IMR-90 (cell line): ENCODE results near the gene SMTN. TPM values are rescaled to one million over a fixed set of nuclear protein-coding genes. Genes with fewer than 3 reads are reported as not detected.

ENCODE experiments used
- ATAC-seq: fragments of 200-7000 bp; cut with Tn5 transposase; 2 replicates; pipeline ENCODE4 v1.9.1; 2020; ENCODE audit warnings: low read depth, mild to moderate bottlenecking, moderate library complexity
- BruUV-seq: library from RNA; stranded (reverse); fragments of 400-500 nt; replicated peaks from 2 replicates; lab custom pipeline; 2021; lab: Mats Ljungman, UMichigan
- CTCF ChIA-PET: fragments of 300-600 bp; formaldehyde crosslinking; extraction: SDS; loops from one replicate; lab custom pipeline; 2021; ENCODE audit warnings: antibody characterized with exemption; lab: Yijun Ruan, JAX
- POLR2A ChIA-PET: fragments of 300-600 bp; sonication (Branson Sonifier 250); formaldehyde crosslinking; loops from one replicate; lab custom pipeline; 2022; ENCODE audit warnings: antibody characterized with exemption; ENCODE audit not compliant: unreplicated experiment; lab: Charles Lee
- DNase-seq: peaks from one replicate; pipeline ENCODE4 v3.0.0; 2013
- H2AFZ ChIP-seq: replicated peaks from 2 replicates; pipeline ENCODE3; 2013; ENCODE audit warnings: low read length, mild to moderate bottlenecking; ENCODE audit not compliant: poor library complexity
- H2AK5ac ChIP-seq: 2 replicates; pipeline ENCODE4 v1.6.1; 2013; ENCODE audit warnings: low read depth, low read length, inconsistent platforms
- H2AK9ac ChIP-seq: replicated peaks from 2 replicates; pipeline ENCODE3; 2013; ENCODE audit warnings: mild to moderate bottlenecking, low read depth, low read length, moderate library complexity; ENCODE audit not compliant: poor library complexity
- H2BK120ac ChIP-seq: 2 replicates; pipeline ENCODE4 v1.6.1; 2013; ENCODE audit warnings: low read depth, low read length, inconsistent platforms
- H2BK15ac ChIP-seq: 3 replicates; pipeline ENCODE4 v1.6.1; 2013; ENCODE audit warnings: low read depth, low read length, inconsistent platforms
- H2BK20ac ChIP-seq: 2 replicates; pipeline ENCODE4 v1.6.1; 2013; ENCODE audit warnings: low read depth, mild to moderate bottlenecking, inconsistent platforms, low read length, moderate library complexity
- H2BK5ac ChIP-seq: 2 replicates; pipeline ENCODE4 v1.6.1; 2013; ENCODE audit warnings: mild to moderate bottlenecking, low read depth, low read length, inconsistent platforms; ENCODE audit not compliant: poor library complexity, severe bottlenecking
- H3K14ac ChIP-seq: replicated peaks from 2 replicates; pipeline ENCODE4 v1.6.1; 2013; ENCODE audit warnings: low read depth, low read length, inconsistent platforms
- H3K18ac ChIP-seq: 2 replicates; pipeline ENCODE4 v1.6.1; 2013; ENCODE audit warnings: low read depth, low read length, control low read depth
- H3K23ac ChIP-seq: 2 replicates; pipeline ENCODE4 v1.6.1; 2013; ENCODE audit warnings: low read depth, low read length, inconsistent platforms
- H3K27ac ChIP-seq: 2 replicates; pipeline ENCODE4 v1.5.1; 2013; ENCODE audit warnings: mild to moderate bottlenecking, control low read depth, low read length; ENCODE audit not compliant: insufficient read depth
- H3K27me3 ChIP-seq: 2 replicates; pipeline ENCODE4 v1.6.1; 2013; ENCODE audit warnings: low read length; ENCODE audit not compliant: control insufficient read depth, insufficient read depth
- H3K36me3 ChIP-seq: 2 replicates; pipeline ENCODE4 v1.6.1; 2013; ENCODE audit warnings: low read length, mixed read lengths; ENCODE audit not compliant: control insufficient read depth, insufficient read depth
- H3K4ac ChIP-seq: 2 replicates; pipeline ENCODE4 v1.6.1; 2013; ENCODE audit warnings: low read depth, low read length, inconsistent platforms
- H3K4me1 ChIP-seq: 2 replicates; pipeline ENCODE4 v1.6.1; 2013; ENCODE audit warnings: low read length, mixed read lengths; ENCODE audit not compliant: control insufficient read depth, insufficient read depth
- H3K4me2 ChIP-seq: 2 replicates; pipeline ENCODE4 v1.6.1; 2013; ENCODE audit warnings: low read depth, mild to moderate bottlenecking, control low read depth, low read length, moderate library complexity
- H3K4me3 ChIP-seq: 2 replicates; pipeline ENCODE4 v1.5.1; 2013; ENCODE audit warnings: low read depth, mild to moderate bottlenecking, control low read depth, low read length, moderate library complexity; ENCODE audit not compliant: insufficient read depth
- H3K56ac ChIP-seq: 2 replicates; pipeline ENCODE4 v1.6.1; 2013; ENCODE audit warnings: low read length, inconsistent platforms; ENCODE audit not compliant: insufficient read depth; ENCODE audit errors: extremely low read depth
- H3K79me1 ChIP-seq, 2 experiments: 2 replicates each; pipeline ENCODE4 v1.6.1; 2013; ENCODE audit warnings: low read length in 2 of 2, inconsistent platforms in 1 of 2, low read depth in 1 of 2
- H3K9ac ChIP-seq: 2 replicates; pipeline ENCODE4 v1.6.1; 2013; ENCODE audit warnings: low read depth, low read length, control low read depth
- H3K9me1 ChIP-seq: 2 replicates; pipeline ENCODE4 v1.6.1; 2013; ENCODE audit warnings: low read length, inconsistent platforms; ENCODE audit not compliant: insufficient read depth
- H3K9me3 ChIP-seq: 2 replicates; pipeline ENCODE4 v1.6.1; 2013; ENCODE audit warnings: low read length; ENCODE audit not compliant: control insufficient read depth, insufficient read depth
- H4K20me1 ChIP-seq: 2 replicates; pipeline ENCODE4 v1.6.1; 2013; ENCODE audit warnings: low read length, inconsistent platforms; ENCODE audit not compliant: insufficient read depth
- H4K5ac ChIP-seq: 2 replicates; pipeline ENCODE4 v1.6.1; 2013; ENCODE audit warnings: mild to moderate bottlenecking, low read depth, low read length, control low read depth
- H4K8ac ChIP-seq, 2 experiments: 2 replicates each; pipeline ENCODE4 v1.6.1; 2013; ENCODE audit warnings: low read depth in 2 of 2, low read length in 2 of 2, control low read depth in 1 of 2, inconsistent platforms in 1 of 2
- H4K91ac ChIP-seq: 2 replicates; pipeline ENCODE4 v1.6.1; 2013; ENCODE audit warnings: low read depth, low read length, inconsistent platforms; ENCODE audit not compliant: insufficient read depth
- BHLHE40 ChIP-seq: fragments of 150-350 bp; IDR thresholded peaks from 2 replicates; pipeline ENCODE4 v1.6.1; 2016; ENCODE audit warnings: mild to moderate bottlenecking, low read depth, low read length
- CEBPB ChIP-seq: IDR thresholded peaks from 2 replicates; pipeline ENCODE4 v1.6.1; 2012; ENCODE audit warnings: low read depth, low read length, improper control_type of control experiment
- CHD1 ChIP-seq: IDR thresholded peaks from 2 replicates; pipeline ENCODE4 v1.6.1; 2012; ENCODE audit warnings: low read depth, low read length, improper control_type of control experiment
- CTCF ChIP-seq: conservative IDR thresholded peaks from 2 replicates; pipeline ENCODE4 v1.5.1; 2012; ENCODE audit warnings: mild to moderate bottlenecking, low read depth, low read length, improper control_type of control experiment
- ELK1 ChIP-seq: fragments of 150-350 bp; IDR thresholded peaks from 2 replicates; pipeline ENCODE4 v1.6.1; 2016; ENCODE audit warnings: low read depth, mild to moderate bottlenecking, low read length, moderate library complexity, borderline replicate concordance
- FOS ChIP-seq: fragments of 150-350 bp; IDR thresholded peaks from 2 replicates; pipeline ENCODE4 v1.6.1; 2016; ENCODE audit warnings: low read depth, low read length
- MAFK ChIP-seq: IDR thresholded peaks from 2 replicates; pipeline ENCODE4 v1.6.1; 2012; ENCODE audit warnings: low read depth, low read length, improper control_type of control experiment
- MAZ ChIP-seq: IDR thresholded peaks from 2 replicates; pipeline ENCODE4 v1.6.1; 2012; ENCODE audit warnings: low read depth, mild to moderate bottlenecking, low read length, improper control_type of control experiment, moderate library complexity, borderline replicate concordance
- MXI1 ChIP-seq: IDR thresholded peaks from 2 replicates; pipeline ENCODE4 v1.6.1; 2012; ENCODE audit warnings: low read depth, mild to moderate bottlenecking, low read length, moderate library complexity, borderline replicate concordance
- NFE2L2 ChIP-seq: fragments of 150-350 bp; IDR thresholded peaks from 2 replicates; pipeline ENCODE4 v1.6.1; 2016; ENCODE audit warnings: low read depth, mild to moderate bottlenecking, low read length
- POLR2A ChIP-seq: IDR thresholded peaks from 2 replicates; pipeline ENCODE4 v1.6.1; 2012; ENCODE audit warnings: mild to moderate bottlenecking, low read depth, low read length
- RAD21 ChIP-seq: IDR thresholded peaks from 2 replicates; pipeline ENCODE4 v1.6.1; 2012; ENCODE audit warnings: low read length, improper control_type of control experiment
- RCOR1 ChIP-seq: IDR thresholded peaks from 2 replicates; pipeline ENCODE4 v1.6.1; 2012; ENCODE audit warnings: mild to moderate bottlenecking, low read length, improper control_type of control experiment; ENCODE audit not compliant: insufficient replicate concordance
- RFX5 ChIP-seq: IDR thresholded peaks from 2 replicates; pipeline ENCODE4 v1.8.0; 2012; ENCODE audit warnings: low read depth, mild to moderate bottlenecking, low read length, moderate library complexity
- SMC3 ChIP-seq: fragments of 150-350 bp; IDR thresholded peaks from 2 replicates; pipeline ENCODE4 v1.6.1; 2016; ENCODE audit warnings: low read depth, mild to moderate bottlenecking, antibody characterized with exemption, low read length, moderate library complexity
- WGBS, 2 experiments: methylation state at CpG; one replicate each; pipeline versions ENCODE4 v1.1.5 to v1.1.7; 2013; ENCODE audit warnings: missing lambda C conversion rate in 2 of 2; ENCODE audit not compliant: insufficient read length in 1 of 2; ENCODE audit errors: extremely low coverage in 2 of 2; 5-methylcytosine and 5-hydroxymethylcytosine counted together
- dilution Hi-C: fragments of 300-500 bp; cut with HindIII; formaldehyde crosslinking; loops from one replicate; pipeline ENCODE4 v1.14.3; 2018; ENCODE audit warnings: low sequenced_read_pairs; ENCODE audit not compliant: unreplicated experiment
- in situ Hi-C: fragments of 300-500 bp; cut with MboI; formaldehyde crosslinking; loops from 3 replicates; pipeline ENCODE4 v1.14.3; 2019; ENCODE audit warnings: low sequenced_read_pairs, inconsistent platforms, mixed read lengths
- intact Hi-C: fragments of 100-400 bp; cut with micrococcal nuclease; formaldehyde crosslinking; loops from 2 replicates; pipeline ENCODE4 v1.10.0; 2022
- polyA plus RNA-seq, 3 experiments: library from polyadenylated mRNA; depleted of rRNA; stranded (reverse); fragments of >200 nt; gene quantifications; 2 replicates each; pipeline ENCODE4 v1.2.3, GENCODE V29; 2012; ENCODE audit warnings: low replicate concordance in 1 of 3
- total RNA-seq: library from RNA; depleted of rRNA; stranded (reverse); fragments of >200 nt; gene quantifications from 2 replicates; pipeline ENCODE4 v1.2.3, GENCODE V29; 2012

The SMTN gene
- total and polyA plus RNA-seq, 2 of the 4 experiments (the other 2 are of a cell fraction) = 53.6 to 63.7 TPM

- peak overlapping the region; percentile 49; the same call in 1 of the 2 replicates for H3K18ac ChIP-seq
- peaks cover 44% of the 10 kb centered on the region for H3K4me1 ChIP-seq
- H2AK5ac ChIP-seq = peak overlapping the region; percentile 54; the same call in 1 of the 2 replicates
- H2AK9ac ChIP-seq = peak overlapping the region; percentile 58
- no peaks in the 10 kb centered on the region for H3K27me3 ChIP-seq
- peak overlapping the region; percentile 71; the same call in 1 of the 2 replicates for H4K5ac ChIP-seq
- no peak overlapping the region for H2BK120ac ChIP-seq
- intact Hi-C loops = loop anchor here (1.0 kb wide), 1 partner anchor 19 kb away; the partner anchor contains the start of gene SMTN
- H4K91ac ChIP-seq = no peak overlapping the region; the same call in 1 of the 2 replicates
- ChIA-PET CTCF (no interaction called here), POLR2A (no interaction called here)
- H2BK15ac ChIP-seq = no peak overlapping the region
- H2AFZ ChIP-seq = no peak overlapping the region
- H3K14ac ChIP-seq = 0 out of 2 replicates have a peak overlapping the region, but pooled peaks have one; percentile 19
- peaks cover 68% of the 10 kb centered on the region for H3K36me3 ChIP-seq
- H3K27ac ChIP-seq = peak overlapping the region; percentile 55; the same call in 1 of the 2 replicates
- no peak overlapping the region for H3K23ac ChIP-seq
- peaks cover 25% of the 10 kb centered on the region for H3K9me1 ChIP-seq
- H3K4ac ChIP-seq = 0 out of 2 replicates have a peak overlapping the region, but pooled peaks have one; percentile 62
- H2BK5ac ChIP-seq = peak overlapping the region; percentile 75
- no peak overlapping the region for H3K4me3 ChIP-seq
- in situ Hi-C loops = no loop called here
- ATAC-seq (no peak), DNase-seq (no peak)
- no peak overlapping the region for H3K4me2 ChIP-seq
- BruUV-seq = no TSS peak
- peak overlapping the region; percentile 29; the same call in 1 of the 2 replicates for H2BK20ac ChIP-seq
- no peak overlapping the region for H3K9ac ChIP-seq
- 100% methylated on average over 6 of the region's 34 CpGs; no CpG with 5 or more reads in 1 of the 2 experiments for WGBS, 2 experiments
- peaks cover 6 to 63% of the 10 kb centered on the region in 2 experiments; a peak in 3 of 4 replicates for H3K79me1 ChIP-seq
- dilution Hi-C loops = no loop called here
- no peak overlapping the region for H3K56ac ChIP-seq
- H3K9me3 ChIP-seq = no peaks in the 10 kb centered on the region
- peaks cover 12% of the 10 kb centered on the region; the same call in 1 of the 2 replicates for H4K20me1 ChIP-seq
- H4K8ac ChIP-seq = peak overlapping the region in 1 of 2 experiments; percentile 25; a peak in 2 of 4 replicates
- no peak for TF ChIP-seq CEBPB
- no peak for TF ChIP-seq CTCF
- TF ChIP-seq RAD21 = no peak
- TF ChIP-seq POLR2A = no peak
- TF ChIP-seq MXI1 = no peak
- no peak for TF ChIP-seq NFE2L2
- TF ChIP-seq RFX5 = no peak
- no peak for TF ChIP-seq ELK1
- no peak for TF ChIP-seq RCOR1
- TF ChIP-seq BHLHE40 = no peak
- no peak for TF ChIP-seq MAZ
- TF ChIP-seq FOS = no peak
- no peak for TF ChIP-seq SMC3
- no peak for TF ChIP-seq CHD1
- no peak for TF ChIP-seq MAFK
These were observed 19.0 kb downstream of the SMTN start for GRCh38 chr22:31099841-31100761.
